ENCODE results near the gene TNPO2.
A peak's percentile ranks its signal among the peaks of the same experiment; 100 is the strongest.

The TNPO2 gene

DNA sequence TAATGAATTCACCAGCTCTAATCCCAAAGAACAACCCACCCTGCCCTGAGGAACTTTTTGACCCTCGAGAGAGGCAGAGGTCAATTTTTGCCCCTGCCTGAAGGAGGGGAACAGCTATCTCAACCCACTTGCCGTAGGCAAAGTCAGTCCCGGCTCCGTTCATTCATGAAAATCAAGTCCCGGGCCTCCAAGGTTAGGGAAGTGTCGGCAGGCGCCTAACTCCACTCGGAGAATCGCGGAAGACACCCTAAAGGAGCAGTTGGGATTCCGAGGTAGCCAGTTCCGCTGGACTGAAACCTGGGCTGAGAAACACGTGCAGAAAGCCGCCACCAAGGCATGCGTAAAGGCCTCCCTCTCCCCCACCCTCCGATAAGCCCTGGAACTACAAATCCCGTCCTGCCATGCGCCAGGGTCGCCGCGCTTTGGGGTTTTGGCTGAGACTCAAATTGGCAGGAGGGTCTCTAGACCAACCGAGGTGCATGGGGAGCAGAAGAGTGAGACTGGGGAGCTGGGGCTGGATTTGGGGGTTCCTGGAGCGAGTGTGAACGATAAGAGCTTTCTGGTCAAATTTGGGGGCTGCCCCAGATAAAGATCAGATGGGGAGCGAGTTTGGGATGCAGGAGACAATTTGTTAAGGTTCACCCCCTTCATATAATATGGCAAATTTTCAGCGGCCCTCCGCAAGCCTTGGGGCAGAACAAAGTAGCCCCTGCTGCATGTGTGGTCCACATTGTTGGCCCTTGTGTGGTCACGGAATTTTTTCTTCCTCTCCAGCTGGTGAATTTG is at the start of gene TNPO2:
TSS of gene TNPO2 (minus strand) at position 292 of the 786 bp plus-strand sequence. CDS start 2,955 bp downstream, outside the sequence.
- peak; percentile 77 for DNase-seq

DNA sequence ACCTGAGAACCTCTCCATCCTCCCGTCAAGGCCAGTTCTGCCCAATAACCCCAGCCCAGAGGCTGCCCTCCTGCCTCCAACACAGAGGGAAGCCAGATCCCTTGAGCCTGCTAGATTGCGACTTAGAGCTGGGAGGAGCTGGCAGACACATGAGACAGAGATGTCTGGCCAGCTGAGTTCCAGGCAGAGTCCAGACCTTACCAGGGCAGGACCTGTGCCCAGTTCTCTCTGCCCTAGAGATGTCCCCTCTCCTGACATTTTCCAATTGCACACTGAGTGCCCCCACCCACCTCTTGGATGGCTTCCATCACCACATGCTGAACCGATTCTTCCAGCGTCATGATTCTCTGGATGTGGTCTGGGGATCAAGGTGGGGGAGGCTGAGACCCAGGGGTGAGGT is 48.6 kb upstream of the TNPO2 start:
- no peak for DNase-seq

DNA sequence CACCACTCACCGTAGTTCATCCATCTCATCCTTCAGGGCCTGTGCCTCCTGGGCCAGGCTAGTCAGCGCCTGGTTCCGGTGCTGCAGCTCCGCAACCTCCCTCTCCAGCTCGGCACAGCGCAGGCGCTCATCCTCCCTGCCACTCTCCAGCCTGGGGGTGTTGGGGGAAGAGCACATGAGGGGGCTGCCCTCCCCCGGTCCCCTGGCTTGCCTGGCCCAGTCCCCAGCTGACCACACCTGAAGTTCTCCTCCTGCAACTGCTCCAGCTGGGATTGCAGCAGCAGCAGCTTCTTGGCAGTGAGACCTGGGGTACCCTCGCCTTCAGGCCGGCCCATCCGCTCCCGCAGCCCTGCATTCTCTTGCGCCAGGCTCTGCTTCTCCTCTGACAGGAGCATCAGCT is 47.2 kb upstream of the TNPO2 start:
- no peak for DNase-seq

DNA sequence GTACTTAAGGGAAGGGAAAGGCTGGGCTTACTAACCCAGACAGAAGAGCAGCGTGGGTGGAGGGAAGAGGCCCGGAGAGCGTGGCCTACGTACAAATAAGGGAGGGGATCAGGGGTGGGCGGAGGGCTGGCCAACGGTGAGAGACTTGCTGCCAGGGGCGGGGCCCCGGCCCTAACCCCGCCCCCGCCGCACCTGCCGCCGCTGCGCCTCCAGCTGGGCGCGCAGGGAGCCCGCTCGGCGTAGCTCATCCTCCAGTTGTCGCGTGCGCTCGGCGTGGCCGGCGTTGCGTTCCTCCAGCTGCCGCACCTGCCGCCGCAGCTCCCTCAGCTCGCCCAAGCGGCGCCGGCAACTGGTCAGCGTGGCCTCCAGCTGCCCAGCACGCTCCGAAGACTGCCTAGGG is 46.0 kb upstream of the TNPO2 start:
- DNase-seq = no peak

DNA sequence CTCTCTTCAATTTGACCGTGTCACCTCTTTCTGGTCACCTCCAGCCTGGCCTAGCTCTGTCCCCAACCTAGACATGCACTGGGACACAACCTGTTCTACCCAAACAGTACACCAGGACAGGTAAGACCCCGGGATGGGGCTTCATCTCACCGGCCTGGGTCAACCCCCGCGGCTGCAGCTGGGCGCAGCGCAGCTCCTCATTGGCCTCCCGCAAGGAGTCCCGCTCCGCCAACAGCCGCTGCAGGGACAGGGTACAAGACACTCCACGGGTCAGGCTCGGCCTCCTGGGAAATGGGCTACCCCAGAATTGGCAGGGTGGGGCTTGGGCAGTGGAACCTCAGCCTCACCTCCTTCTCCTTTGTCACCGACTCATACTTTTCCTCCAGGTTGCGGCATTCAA is 43.9 kb upstream of the TNPO2 start:
- no peak for DNase-seq

DNA sequence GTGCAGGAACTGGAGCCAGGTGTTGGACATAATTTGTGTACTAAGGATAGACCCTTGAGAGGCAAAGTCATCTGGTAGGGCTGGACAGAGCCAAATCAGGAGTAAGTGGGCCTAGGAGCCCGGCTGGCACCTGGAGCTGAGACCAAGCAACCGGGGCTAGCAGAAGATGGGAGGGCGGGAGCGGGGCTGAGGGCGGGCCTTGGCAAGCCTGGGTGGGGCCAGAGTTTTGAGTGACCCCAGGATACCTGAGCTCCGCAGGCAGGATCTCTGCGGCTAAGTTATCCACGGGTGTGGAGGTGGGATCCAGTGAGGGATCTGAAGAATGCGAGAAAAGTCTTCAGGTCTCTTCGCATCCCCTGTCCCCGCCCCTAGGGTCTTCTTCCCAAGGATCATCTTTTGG is 43.4 kb upstream of the TNPO2 start:
- no peak for DNase-seq

DNA sequence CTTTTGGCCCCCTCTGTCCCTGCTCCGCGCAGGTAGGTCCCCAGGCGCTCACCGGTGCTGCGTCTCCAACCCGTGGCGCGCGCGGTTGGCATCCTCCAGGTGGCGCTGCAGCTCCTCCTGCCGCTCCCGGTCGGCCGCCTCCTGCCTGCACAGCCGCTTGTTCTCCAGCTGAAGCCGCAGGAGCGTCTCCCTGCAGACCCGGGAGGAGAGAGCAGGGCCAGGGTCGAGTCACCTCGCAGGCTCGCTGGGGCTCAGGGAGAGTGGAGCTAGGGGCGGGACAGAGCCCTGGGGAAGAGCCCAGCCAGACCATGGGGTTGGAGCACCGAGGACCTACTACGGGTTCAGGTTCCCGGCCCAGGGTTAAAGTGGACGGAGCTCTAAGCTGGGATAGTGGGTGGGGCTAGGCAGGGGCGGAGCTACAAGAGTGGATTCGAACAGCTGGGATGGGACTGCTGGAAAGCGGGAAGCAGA is 42.4 kb upstream of the TNPO2 start:
- DNase-seq = peak; percentile 89

DNA sequence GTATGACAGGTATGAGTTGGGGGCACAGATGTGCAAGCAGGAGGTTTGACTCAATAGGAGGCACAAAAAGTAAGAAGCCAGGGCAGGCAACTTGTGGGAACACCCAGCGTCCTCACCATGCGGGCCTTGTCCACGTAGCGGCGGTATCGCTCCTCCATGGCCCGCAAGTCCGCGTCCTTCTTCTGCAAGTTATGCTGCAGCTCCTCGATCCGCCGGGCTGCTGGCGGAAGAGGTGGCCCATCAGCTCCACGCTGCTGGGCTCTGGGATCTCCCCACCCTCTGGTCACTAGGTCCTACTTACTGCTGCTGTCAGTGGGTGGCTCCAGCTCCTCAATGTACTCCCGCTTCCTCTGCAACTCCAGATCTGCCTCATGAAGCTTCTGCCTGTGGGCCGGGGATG is 41.0 kb upstream of the TNPO2 start:
- no peak for DNase-seq

DNA sequence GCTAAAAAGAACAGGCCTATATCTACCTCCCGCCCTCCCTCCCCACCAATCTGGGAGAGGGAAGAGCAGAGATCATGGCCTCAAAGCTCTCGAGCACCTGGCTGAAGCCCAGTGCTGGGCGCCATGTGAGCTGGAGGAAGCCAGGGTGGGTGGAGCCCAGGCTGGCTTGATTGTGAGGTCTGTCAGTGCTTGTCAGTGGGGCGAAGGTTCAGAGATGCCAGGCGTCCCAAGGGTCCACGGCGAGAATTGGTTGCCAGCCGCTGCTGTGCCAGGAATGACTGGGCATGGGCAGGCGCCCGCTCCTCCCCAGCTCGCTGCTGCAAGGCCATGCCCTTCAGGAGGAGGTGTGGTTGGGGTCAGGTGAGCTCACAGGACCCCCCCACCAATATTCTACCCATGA is 39.4 kb upstream of the TNPO2 start:
- DNase-seq = no peak

DNA sequence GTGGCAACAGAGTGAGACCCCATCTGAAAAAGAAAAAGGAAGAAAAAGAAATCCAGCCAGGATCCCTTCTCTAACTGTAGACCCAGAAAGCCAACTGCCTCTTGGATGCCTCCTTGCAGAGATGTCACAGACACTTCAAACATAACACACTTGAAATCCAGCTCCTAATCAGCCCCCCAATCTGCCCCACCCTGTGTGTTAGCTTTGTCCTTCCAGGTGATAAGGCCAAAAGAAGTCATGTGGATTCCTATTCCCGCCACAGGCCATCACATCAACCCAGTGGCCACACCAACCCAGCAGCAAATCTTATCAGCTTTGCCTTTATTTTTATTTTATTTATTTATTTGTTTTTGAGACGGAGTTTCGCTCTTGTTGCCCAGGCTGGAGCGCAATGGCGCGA is 36.0 kb upstream of the TNPO2 start:
- no peak for DNase-seq

DNA sequence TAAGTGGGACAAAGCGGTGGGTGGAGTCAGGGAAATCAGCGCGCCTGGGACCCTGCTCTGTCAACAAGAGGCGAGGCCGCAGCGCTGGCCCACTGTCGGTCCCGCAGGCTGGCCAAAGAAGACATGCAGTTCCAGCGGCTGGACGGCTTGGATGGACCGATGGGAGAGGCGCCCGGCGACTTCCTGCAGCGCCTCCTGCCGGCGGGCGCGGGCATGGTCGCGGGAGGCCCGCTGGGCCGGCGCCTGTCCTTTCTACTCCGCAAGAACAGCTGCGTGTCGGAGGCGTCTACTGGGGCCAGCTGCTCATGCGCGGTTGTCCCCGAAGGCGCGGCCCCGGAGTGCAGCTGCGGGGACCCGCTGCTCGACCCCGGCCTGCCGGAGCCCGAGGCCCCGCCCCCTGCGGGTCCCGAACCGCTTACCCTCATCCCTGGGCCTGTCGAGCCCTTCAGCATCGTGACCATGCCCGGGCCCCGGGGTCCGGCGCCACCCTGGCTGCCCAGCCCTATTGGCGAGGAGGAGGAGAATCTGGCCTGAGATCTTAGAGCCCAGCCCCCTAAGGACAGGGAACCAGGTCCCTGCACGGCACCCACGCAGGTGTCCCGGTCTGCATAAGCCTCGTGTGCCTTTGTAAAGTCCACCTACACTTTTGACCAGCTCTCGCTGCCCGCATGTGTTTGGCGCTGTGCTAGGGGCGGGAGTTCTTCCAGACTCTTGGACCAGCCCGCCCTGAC is 34.0 kb upstream of the TNPO2 start:
- peak; percentile 75 for DNase-seq

DNA sequence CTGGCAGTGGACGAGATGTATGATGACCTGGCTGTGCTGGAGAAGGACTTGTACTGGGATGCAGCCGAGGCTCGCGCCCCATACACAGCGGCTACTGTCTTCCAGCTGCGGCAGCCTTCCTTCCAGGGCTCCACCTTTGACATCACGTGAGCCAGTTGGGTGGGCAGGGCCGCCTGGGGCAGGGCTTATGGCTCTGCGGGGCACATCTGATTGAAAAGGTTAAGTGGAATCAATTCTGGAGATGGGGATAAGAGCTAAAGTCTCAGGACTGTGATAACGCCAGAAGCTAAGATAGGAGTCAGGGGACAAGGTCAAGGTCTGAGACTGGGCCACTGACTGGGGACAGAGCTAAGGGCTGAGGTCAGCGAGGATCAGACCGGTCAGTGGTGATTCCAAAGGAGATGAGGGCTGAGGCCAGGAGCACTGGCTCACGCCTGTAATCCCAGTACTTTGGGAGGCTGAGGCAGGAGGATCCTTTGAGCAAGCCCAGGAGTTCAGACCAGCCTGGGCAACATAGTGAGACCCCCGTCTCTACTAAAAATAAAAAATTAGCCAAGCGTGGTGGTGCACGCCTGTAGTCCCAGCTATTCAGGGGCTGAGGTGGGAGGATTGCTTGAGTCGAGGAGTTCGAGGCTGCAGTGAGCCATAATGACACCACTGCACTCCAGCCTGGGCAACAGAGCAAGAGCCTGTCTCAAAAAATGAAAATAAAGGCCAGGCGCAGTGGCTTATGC is 32.6 kb upstream of the TNPO2 start:
- DNase-seq = no peak

DNA sequence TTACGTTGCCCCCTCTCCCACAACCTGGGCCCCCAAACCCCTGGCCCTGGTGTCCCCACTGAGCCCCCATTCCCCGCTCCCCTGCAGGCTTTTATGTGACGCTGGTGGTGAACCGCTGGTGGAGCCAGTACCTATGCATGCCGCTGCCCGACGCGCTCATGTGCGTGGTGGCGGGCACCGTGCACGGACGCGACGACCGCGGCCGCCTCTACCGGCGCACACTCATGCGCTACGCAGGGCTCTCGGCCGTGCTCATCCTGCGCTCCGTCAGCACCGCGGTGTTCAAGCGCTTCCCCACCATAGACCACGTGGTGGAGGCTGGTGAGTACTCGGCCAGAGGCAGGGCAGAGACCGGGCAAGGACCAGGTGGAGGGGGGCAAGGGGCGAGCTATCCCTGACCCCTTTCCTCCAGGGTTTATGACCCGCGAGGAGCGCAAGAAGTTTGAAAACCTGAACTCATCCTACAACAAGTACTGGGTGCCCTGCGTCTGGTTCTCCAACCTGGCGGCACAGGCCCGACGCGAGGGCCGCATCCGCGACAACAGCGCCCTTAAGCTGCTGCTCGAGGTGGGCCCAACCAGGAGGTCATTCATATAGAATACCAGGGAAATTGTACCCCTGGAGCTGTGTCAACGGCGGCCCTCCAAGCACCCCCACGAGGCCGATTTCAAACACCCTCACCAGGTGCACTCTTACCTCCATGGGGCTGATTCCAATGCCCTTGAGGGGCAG is 30.9 kb upstream of the TNPO2 start:
- DNase-seq = no peak

DNA sequence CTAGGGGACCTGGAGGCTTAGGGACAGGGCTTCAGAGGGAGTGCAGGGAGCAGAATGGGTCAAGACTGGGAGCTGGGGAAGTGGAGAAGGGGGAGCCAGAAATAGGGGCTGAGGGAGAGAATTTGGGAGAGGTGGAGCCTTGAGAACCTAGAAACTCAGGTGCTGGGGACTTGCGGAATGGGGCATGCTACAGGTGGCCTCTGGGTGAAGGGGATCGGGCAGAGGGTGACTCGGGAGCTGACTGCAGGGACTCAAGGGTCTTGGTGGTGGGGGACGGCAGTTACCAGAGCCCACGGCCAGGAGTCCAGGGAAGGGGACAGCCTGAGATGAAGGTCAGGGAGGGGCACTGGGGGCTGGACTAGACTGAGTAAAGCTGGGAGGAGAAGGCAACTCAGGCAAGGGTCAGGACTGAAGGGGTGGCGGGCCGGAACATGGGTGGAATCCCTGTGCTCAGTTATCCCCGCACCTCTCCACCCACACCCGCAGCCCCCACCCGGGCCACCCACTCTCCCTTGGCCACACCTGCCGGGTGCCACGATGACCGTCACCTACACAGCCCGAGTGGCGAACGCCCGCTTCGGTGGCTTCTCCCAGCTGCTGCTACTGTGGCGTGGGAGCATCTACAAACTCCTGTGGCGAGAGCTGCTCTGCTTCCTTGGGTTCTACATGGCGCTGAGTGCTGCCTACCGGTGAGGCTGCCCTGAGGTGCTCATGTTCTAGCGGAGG is 28.5 kb upstream of the TNPO2 start:
- no peak for DNase-seq

DNA sequence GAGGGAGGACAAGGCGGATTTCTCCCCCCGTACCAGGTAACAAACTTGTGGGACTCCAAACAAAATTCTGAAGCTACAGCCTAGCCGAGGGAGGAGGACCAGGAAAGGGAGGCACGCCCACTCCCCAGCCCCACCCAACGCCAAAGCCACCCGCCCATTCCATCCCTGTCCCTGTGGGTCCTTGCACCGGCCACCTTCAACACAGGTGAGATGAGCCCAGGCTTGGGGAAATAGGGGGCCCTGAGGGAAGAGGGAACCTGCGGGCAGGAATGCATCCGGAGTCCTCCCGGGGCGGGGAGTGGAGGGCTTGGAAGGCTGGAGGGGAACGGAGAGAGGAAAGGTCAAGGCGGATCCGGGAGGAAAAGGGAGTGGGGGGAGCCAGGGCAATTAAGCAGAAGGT is 27.9 kb upstream of the TNPO2 start, which contains the start of gene BEST2:
TSS of gene BEST2 (plus strand) at position 157 of the 400 bp plus-strand sequence. CDS start 802 bp downstream, outside the sequence.
- DNase-seq = no peak

DNA sequence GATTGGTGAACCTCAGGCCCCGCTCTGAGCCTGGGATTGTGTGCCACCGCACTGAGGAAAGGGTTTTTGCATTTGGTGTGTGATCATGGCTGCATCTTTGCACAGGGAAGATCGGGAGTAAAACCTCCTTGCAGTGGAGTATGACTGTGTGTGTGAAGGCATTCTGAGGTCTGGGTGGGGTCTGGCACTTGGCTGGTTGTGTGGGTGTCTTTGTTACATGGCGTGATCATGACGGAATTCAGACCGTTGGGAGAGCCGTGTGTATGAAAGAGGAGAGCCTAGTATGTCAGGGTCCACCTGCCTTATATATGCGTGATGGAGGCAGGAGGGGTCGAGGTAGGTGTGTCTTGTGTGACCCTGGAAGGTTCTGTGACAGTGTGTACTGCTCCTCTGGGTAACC is 27.1 kb upstream of the TNPO2 start:
- DNase-seq = no peak

DNA sequence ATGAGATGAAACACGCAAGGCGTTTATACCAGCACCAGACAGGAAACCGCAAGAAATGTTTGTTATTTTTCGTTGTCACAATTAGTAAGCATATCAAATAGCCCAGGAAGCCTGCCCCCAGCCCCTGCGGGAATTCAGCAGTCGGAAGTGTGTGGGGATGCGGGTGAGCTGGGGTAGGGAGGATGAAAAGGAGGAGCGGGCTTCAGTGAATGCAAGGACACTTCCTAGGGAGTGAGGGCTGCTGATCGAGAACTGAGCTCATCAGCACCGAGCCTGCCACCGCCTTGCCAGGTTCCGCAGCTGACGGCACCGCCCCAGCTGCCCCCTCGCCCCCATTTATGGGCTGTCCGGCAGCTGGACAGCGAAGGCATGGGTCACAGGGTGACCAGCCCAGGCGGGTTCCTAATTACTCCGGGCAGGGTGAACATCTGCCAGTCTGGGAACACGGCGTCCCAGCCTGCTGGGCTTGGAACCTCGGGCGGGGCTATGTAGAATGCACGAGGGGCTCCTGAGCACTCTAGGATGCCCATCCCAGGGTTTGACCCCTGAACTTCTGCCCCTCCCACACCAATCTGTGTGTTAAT is 26.3 kb upstream of the TNPO2 start:
- no peak for DNase-seq

DNA sequence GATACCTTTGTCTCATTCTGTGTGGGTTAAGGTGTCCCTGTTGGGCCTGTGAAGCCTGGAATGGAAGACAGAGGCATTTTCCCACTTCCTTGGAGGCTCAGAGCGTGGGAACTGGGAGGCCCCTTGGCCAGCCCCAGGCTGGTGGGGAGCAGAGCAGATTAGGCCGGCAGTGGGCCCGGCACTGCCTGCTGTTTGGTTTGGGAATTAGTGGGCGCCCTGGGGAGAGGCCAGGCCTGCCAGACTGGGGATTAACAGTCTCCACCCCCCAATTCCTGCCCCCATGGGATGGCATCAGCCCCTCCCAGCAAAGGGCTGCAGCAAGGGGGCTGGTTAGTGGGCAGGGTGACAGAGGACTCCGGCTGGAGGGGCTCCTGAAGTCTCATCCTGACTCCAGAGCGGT is 24.8 kb upstream of the TNPO2 start:
- no peak for DNase-seq

DNA sequence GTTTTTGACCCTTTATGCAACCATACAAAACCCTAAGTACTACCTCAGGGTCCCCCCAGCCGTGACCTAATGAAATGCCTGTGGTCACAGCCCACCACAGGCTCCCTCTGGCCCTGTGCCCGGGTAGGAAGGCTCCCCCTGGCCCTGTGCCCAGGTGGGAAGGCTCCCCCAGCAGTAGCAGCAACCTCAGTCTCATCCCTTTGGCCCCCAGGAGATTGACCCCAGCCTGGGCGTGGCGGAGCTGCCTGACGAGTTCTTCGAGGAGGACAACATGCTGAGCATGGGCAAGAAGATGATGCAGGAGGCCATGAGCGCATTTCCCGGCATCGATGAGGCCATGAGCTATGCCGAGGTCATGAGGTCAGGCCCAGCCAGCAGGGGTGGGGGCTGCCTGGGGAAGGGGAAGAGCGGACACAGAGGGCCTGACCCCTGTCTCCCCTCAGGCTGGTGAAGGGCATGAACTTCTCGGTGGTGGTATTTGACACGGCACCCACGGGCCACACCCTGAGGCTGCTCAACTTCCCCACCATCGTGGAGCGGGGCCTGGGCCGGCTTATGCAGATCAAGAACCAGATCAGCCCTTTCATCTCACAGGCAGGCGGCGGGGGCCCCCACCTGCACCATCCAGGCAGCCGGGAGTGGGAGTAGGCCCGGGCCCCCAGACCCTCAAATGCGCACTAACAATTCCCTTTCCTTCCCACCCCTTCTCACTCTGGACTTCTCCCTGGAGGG is 21.6 kb upstream of the TNPO2 start:
- DNase-seq = no peak

DNA sequence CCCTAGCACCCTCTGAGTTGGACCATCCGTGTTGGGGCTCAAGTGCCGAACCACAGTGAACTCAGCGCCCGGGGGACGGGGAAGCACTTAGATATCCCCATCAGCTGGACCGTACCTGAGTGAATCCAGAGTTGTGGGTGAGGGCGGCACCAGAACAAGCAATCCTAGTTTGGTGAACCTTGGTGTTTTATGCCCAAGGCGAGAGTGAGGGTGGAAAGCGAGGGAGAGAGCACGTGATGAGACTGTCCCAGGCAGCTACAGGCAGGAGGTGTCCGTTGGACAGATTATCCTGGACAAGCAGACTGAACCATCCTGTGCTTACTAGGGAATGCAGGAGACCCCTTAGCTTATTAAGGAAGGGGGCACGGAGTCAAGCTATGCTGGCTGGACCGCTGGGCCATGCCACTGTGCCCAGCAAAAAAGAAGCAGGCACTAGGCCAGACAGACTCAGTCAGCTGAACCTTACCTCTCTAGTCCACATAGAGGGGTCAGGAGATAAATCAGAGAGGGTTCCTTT is 14.2 kb upstream of the TNPO2 start:
- no peak for DNase-seq
